Smooth muscle cell (in vitro differentiated cells): ENCODE results near the gene VSTM1. TPM values are rescaled to one million over a fixed set of nuclear protein-coding genes. Genes with fewer than 3 reads are reported as not detected.

ENCODE experiments used
- DNase-seq: peaks from one replicate; lab custom pipeline; 2025; ENCODE audit not compliant: unreplicated experiment; lab: John Stamatoyannopoulos, UW
- H2AFZ ChIP-seq: fragments of 200-600 bp; sonication (generic); 2 replicates; pipeline ENCODE4 v1.6.0; 2016; ENCODE audit warnings: antibody characterized with exemption, low read depth, mild to moderate bottlenecking
- H3F3A ChIP-seq: fragments of 200-600 bp; sonication (generic); 2 replicates; pipeline ENCODE4 v1.6.0; 2017; ENCODE audit warnings: antibody characterized with exemption, low read depth
- H3K27ac ChIP-seq: fragments of 200-600 bp; sonication (generic); 2 replicates; pipeline ENCODE4 v1.5.1; 2016; ENCODE audit warnings: low read depth, mild to moderate bottlenecking
- H3K27me3 ChIP-seq: fragments of 200-600 bp; sonication (generic); 2 replicates; pipeline ENCODE4 v1.6.1; 2016; ENCODE audit warnings: low read depth, mild to moderate bottlenecking
- H3K36me3 ChIP-seq: fragments of 200-600 bp; sonication (generic); 2 replicates; pipeline ENCODE4 v1.5.1; 2016; ENCODE audit warnings: low read depth
- H3K4me1 ChIP-seq: fragments of 200-600 bp; sonication (generic); 2 replicates; pipeline ENCODE4 v1.5.1; 2016; ENCODE audit warnings: low read depth
- H3K4me2 ChIP-seq: fragments of 200-600 bp; sonication (generic); 2 replicates; pipeline ENCODE4 v1.6.0; 2016; ENCODE audit warnings: mild to moderate bottlenecking
- H3K4me3 ChIP-seq: fragments of 200-600 bp; sonication (generic); 2 replicates; pipeline ENCODE4 v1.5.1; 2016; ENCODE audit warnings: mild to moderate bottlenecking
- H3K79me2 ChIP-seq: fragments of 200-600 bp; sonication (generic); 2 replicates; pipeline ENCODE4 v1.6.0; 2016; ENCODE audit warnings: low read depth, mild to moderate bottlenecking
- H3K9ac ChIP-seq: fragments of 200-600 bp; sonication (generic); 2 replicates; pipeline ENCODE4 v1.6.0; 2016; ENCODE audit warnings: low read depth
- H3K9me3 ChIP-seq: fragments of 200-600 bp; sonication (generic); replicated peaks from 2 replicates; pipeline ENCODE4 v1.5.1; 2016; ENCODE audit warnings: low read depth
- H4K20me1 ChIP-seq: fragments of 200-600 bp; sonication (generic); 2 replicates; pipeline ENCODE4 v1.6.0; 2016; ENCODE audit warnings: low read depth
- WGBS: methylation state at CpG from one replicate; pipeline ENCODE4 v1.1.7; 2016; ENCODE audit warnings: low lambda C conversion rate; 5-methylcytosine and 5-hydroxymethylcytosine counted together
- polyA plus RNA-seq: library from polyadenylated mRNA; unstranded; fragments of >200 nt; fragmentation: Nextera tagmentation; extraction: Ambion mirVana; gene quantifications from 2 replicates; pipeline ENCODE4 v1.2.1, GENCODE V29; 2016
- total RNA-seq: library from RNA; depleted of rRNA; stranded (reverse); fragments of >200 nt; gene quantifications from 2 replicates; pipeline ENCODE4 v1.2.3, GENCODE V29; 2014
- TF ChIP-seq, protein P1 (sequence below): fragments of 200-600 bp; sonication (generic); IDR thresholded peaks from 2 replicates; pipeline ENCODE4 v1.5.1; 2017; ENCODE audit warnings: borderline replicate concordance, mild to moderate bottlenecking, antibody characterized with exemption; ENCODE audit not compliant: insufficient read depth, poor library complexity, severe bottlenecking

Gene VSTM1
- total and polyA plus RNA-seq, 2 experiments from 2014 or later: not detected

DNA sequence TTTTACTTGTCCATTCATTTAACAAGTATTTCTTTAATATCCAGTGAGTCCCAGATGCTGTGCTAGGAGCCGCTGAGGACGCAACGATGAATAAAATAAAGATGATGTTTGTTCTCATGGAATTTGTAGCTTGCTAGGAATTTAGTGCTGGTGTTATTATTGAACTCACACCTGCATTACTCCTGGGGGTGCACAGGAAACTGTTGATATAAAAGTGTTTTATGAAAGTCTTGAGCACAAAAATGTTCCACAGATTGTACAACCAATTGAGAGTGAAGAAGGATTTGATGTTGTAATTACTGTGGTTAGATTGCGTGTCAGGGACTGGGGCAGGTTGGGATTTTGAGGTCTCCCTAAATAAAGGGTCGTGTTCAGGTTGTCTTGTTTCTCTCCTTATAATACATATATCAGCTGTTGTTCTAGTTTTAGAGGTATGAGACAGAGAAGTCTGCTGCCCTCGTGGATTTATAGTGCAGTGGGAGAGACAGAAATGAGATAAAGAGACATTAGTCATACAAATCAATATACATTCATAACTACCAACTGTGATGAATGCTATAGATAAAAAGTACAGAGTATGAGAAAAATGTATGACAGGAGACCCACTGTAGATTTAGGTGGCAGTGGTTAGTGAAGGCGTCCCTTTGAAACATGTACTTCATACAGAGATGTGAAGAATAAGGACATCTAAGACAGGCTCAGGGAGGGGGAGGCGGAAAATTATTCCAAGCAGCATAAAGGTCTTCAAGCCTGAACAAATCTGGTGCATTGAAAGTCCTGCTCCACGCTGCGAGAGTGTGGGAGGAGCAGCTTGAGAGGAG is 61.0 kb downstream of the VSTM1 start:
- TF ChIP-seq, protein P1, sequence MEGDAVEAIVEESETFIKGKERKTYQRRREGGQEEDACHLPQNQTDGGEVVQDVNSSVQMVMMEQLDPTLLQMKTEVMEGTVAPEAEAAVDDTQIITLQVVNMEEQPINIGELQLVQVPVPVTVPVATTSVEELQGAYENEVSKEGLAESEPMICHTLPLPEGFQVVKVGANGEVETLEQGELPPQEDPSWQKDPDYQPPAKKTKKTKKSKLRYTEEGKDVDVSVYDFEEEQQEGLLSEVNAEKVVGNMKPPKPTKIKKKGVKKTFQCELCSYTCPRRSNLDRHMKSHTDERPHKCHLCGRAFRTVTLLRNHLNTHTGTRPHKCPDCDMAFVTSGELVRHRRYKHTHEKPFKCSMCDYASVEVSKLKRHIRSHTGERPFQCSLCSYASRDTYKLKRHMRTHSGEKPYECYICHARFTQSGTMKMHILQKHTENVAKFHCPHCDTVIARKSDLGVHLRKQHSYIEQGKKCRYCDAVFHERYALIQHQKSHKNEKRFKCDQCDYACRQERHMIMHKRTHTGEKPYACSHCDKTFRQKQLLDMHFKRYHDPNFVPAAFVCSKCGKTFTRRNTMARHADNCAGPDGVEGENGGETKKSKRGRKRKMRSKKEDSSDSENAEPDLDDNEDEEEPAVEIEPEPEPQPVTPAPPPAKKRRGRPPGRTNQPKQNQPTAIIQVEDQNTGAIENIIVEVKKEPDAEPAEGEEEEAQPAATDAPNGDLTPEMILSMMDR: no peak
- WGBS: 81% methylated on average over 10 of the region's 10 CpGs
- H3F3A ChIP-seq: no peaks in the 10 kb centered on the region
- no peak overlapping the region for H3K27ac ChIP-seq
- no peak overlapping the region for H3K4me3 ChIP-seq
- H3K4me1 ChIP-seq: no peaks in the 10 kb centered on the region
- no peak overlapping the region for H3K4me2 ChIP-seq
- peaks cover 14% of the 10 kb centered on the region for H3K27me3 ChIP-seq
- H3K79me2 ChIP-seq: no peaks in the 10 kb centered on the region
- H3K9me3 ChIP-seq: no peaks in the 10 kb centered on the region
- H3K36me3 ChIP-seq: no peaks in the 10 kb centered on the region
- H2AFZ ChIP-seq: no peak overlapping the region
- DNase-seq: no peak
- H3K9ac ChIP-seq: no peak overlapping the region
- no peaks in the 10 kb centered on the region for H4K20me1 ChIP-seq

- TF ChIP-seq, protein P1: no peak
- no peak overlapping the region for H3K4me2 ChIP-seq
Measured at GRCh38 chr19:54001496-54001895, 62.2 kb downstream of the VSTM1 start.

DNA sequence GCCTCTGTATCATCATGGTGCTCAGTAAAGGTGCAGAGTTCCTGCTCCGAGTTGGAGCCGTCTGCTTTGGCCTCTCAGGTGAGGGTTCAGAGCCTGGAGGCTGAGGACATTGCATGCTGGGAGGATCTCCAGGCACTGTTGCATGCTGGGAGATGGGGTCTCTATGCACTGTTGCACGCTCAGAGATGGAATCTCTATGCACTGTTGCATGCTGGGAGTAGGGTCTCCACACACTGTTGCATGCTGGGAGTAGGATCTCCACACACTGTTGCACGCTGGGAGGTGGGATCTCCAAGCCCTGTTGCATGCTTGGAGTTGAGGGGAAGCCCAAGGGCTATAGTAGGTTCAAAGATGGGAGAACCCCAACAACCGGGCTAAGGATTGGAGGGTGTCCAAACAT is 64.0 kb downstream of the VSTM1 start:
- TF ChIP-seq, protein P1: no peak
- Histone ChIP-seq H3F3A (no peaks in the 10 kb centered on the region), H4K20me1 (no peaks in the 10 kb centered on the region), H2AFZ (no peak overlapping the region), H3K9me3 (no peaks in the 10 kb centered on the region), H3K79me2 (no peaks in the 10 kb centered on the region), H3K9ac (no peak overlapping the region), H3K36me3 (no peaks in the 10 kb centered on the region), H3K4me1 (no peaks in the 10 kb centered on the region), H3K27me3 (peaks cover 22% of the 10 kb centered on the region), H3K27ac (no peak overlapping the region), H3K4me3 (no peak overlapping the region), H3K4me2 (no peak overlapping the region)
- 95% methylated on average over 5 of the region's 5 CpGs for WGBS
- DNase-seq: no peak

More at GRCh38 chr19:54001496-54001895, 62.2 kb downstream of the VSTM1 start:
- Histone ChIP-seq H3K36me3 (no peaks in the 10 kb centered on the region), H3K27ac (no peak overlapping the region), H3K9ac (no peak overlapping the region), H3K79me2 (no peaks in the 10 kb centered on the region), H4K20me1 (no peaks in the 10 kb centered on the region), H3K4me3 (no peak overlapping the region), H3K9me3 (no peaks in the 10 kb centered on the region), H3F3A (no peaks in the 10 kb centered on the region), H2AFZ (no peak overlapping the region), H3K4me1 (no peaks in the 10 kb centered on the region), H3K27me3 (peaks cover 22% of the 10 kb centered on the region)
- no peak for DNase-seq
- WGBS: 89% methylated on average over 2 of the region's 2 CpGs

DNA sequence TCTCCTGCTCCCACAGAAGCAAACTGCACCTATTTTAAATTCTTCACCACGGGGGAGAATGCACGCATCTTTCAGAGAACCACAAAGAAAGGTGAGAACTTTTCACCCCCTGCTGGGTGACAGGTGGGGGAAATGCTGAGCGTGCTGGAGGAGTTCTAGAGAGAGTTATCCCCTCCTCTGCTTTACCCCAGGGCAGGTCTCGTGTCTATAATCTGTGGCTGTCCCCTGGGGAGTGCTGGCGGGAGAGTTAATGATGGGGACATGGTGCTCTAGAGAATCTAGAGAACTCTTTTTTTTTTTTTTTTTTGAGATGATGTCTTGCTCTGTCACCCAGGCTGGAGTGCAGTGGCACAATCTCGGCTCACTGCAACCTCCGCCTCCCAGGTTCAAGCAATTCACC is 65.5 kb downstream of the VSTM1 start:
- DNase-seq: no peak
- Histone ChIP-seq H3K27me3 (peaks cover 22% of the 10 kb centered on the region), H4K20me1 (no peaks in the 10 kb centered on the region), H3K27ac (no peak overlapping the region), H3K36me3 (no peaks in the 10 kb centered on the region), H3K4me3 (no peak overlapping the region), H3K4me1 (no peaks in the 10 kb centered on the region), H3K79me2 (no peaks in the 10 kb centered on the region), H3K4me2 (no peak overlapping the region), H2AFZ (no peak overlapping the region), H3F3A (no peaks in the 10 kb centered on the region), H3K9me3 (no peaks in the 10 kb centered on the region), H3K9ac (no peak overlapping the region)
- TF ChIP-seq, protein P1: no peak
- 65% methylated on average over 7 of the region's 7 CpGs for WGBS
